Activated T-cell treated with anti-CD3 and anti-CD28 coated beads, Interleukin-2, amount 50 U/mL, for 1 hour (primary cell): ENCODE measurements around the gene OR2A14.
A peak's percentile ranks its signal among the peaks of the same experiment; 100 is the strongest.
"Not testable (repeated sequence)": the region's sequence is repeated elsewhere in the genome, so short reads cannot be mapped to it uniquely, and the experiment has no call there.

ENCODE experiments used
- DNase-seq: peaks from one replicate; pipeline ENCODE4 v3.0.0-alpha.2; 2020

OR2A14 gene, protein sequence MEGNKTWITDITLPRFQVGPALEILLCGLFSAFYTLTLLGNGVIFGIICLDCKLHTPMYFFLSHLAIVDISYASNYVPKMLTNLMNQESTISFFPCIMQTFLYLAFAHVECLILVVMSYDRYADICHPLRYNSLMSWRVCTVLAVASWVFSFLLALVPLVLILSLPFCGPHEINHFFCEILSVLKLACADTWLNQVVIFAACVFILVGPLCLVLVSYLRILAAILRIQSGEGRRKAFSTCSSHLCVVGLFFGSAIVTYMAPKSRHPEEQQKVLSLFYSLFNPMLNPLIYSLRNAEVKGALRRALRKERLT

GRCh38 chr7:144122876-144123275 is at the start of gene OR2A14:
OR2A14 (plus strand) TSS chr7:144123176; CDS start chr7:144129113, 5,937 bp downstream.
- DNase-seq: no peak

- no peak for DNase-seq
These were observed 48.6 kb upstream of the OR2A14 start for GRCh38 chr7:144074374-144074773.

DNA sequence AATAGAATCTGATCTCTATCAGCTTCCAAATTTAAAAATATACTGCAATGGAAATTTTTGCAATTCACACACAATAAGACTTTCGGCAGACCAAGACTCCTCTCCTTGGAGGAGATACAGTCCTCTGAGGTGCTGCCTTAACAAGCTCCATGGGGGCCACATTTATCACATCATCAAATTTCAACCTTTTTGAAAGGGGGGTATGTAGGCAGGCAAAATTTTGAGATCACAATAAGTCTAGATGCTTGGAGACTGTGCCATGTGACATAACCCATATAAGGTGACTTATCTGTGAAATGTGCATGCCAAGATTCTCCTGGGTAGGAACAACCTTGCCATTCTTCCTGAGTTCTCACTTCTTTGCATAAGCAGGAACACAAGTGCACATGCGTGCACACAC is 37.0 kb upstream of the OR2A14 start, which contains the start of gene OR2A12:
Gene OR2A12, plus strand, starts transcription at position 301 of the 400 bp plus-strand sequence. CDS start 8,830 bp downstream, outside the sequence.
- DNase-seq: no peak

DNA sequence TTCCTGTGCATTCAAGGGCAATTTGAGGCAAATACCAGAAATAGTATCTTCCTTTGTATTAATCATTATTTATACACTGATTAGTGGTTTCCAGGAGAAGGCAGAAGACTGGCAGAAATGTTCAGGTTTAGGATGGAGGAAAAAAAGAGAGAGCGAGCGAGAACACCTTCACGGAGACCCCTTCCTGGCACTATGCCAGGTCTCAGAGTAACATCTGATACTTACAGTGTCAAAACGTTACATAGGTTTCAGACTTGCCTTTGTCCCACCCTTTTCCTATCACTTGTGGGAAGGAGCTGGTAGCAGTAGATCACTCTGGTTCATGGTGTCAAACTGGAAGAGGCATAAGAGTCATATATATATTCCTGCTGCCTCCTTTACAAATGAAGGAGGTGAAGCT is 36.2 kb upstream of the OR2A14 start:
- no peak for DNase-seq

- no peak for DNase-seq
These were observed 35.7 kb upstream of the OR2A14 start for GRCh38 chr7:144087230-144087629.

GRCh38 chr7:144090667-144091066 is 32.3 kb upstream of the OR2A14 start:
- DNase-seq: no peak

DNA sequence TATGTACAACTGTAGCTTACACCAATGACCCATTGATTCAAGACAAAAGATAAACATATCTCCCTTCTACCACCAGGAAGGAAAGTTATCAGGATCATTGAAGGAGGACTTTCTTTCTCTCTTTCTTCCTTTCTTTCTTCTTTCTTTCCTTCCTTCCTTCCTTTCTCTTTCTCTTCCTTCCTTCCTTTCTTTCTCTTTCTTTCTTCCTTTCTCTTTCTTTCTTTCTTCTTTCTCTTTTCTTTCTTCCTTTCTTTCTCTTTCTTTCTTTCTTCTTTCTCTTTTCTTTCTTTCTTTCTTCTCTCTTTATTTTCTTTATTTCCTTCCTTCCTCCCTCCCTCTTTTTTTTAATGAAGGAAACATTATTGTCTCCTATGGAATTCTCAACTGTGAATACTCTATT is 24.2 kb upstream of the OR2A14 start:
- no peak for DNase-seq

- no peak for DNase-seq
These were observed 22.4 kb upstream of the OR2A14 start for GRCh38 chr7:144100607-144101006.

GRCh38 chr7:144102041-144102440 is 20.9 kb upstream of the OR2A14 start:
- no peak for DNase-seq

GRCh38 chr7:144105211-144105610 is 17.8 kb upstream of the OR2A14 start:
- no peak for DNase-seq

- DNase-seq: no peak
These were observed 13.7 kb upstream of the OR2A14 start, which contains the start of gene OR2A2 for GRCh38 chr7:144109283-144109682. OR2A2 (plus strand) TSS chr7:144109583; CDS start chr7:144109583, 0 bp downstream.

GRCh38 chr7:144110272-144110671 is 12.7 kb upstream of the OR2A14 start:
- no peak for DNase-seq

DNA sequence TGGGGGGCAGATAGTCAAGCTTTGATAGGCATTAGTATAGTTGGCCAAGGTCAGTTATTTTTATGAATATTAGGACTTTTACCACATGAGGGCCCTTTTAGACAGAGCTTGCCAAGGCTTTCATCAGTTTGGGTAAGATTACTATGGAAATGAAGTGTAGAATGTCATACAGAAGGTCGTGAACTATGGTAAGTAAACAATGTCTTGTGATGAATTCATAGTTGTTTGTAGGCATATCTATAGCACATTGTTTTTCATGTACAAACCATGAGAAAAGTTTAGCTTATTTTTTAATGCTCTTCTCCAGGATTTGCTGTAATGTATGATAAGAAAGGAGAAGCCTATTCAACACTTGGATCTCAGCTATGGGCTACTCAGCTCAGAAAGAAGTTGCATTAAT is 9.3 kb upstream of the OR2A14 start:
- DNase-seq: no peak

- no peak for DNase-seq
These were observed 4.6 kb upstream of the OR2A14 start for GRCh38 chr7:144118341-144118740.

GRCh38 chr7:144127714-144128334 is 4.8 kb downstream of the OR2A14 start:
- peak; percentile 84 for DNase-seq

- DNase-seq: not testable (repeated sequence)
These were observed 6.6 kb downstream of the OR2A14 start for GRCh38 chr7:144129601-144130000.

- DNase-seq: no peak
These were observed 7.8 kb downstream of the OR2A14 start for GRCh38 chr7:144130730-144131129.

DNA sequence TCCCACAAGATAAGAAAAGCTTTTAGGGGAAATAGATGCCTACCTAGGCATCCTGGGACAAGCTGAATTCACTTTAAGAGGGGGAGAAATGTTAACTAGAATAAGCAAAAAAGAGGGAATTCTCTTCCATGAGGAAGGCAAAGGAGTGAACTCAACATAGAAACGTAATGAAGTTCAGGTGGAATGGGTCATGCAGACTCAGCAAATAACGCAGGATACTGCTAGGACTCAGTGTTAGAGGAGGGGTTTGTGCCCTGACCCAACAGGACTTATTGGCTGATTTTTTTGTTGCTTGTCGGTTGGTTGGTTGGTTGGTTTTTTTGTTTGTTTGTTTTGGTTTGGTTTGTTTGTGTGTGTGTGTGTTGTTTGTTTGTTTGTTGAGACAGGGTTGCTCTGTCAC is 9.3 kb downstream of the OR2A14 start:
- DNase-seq: no peak

DNA sequence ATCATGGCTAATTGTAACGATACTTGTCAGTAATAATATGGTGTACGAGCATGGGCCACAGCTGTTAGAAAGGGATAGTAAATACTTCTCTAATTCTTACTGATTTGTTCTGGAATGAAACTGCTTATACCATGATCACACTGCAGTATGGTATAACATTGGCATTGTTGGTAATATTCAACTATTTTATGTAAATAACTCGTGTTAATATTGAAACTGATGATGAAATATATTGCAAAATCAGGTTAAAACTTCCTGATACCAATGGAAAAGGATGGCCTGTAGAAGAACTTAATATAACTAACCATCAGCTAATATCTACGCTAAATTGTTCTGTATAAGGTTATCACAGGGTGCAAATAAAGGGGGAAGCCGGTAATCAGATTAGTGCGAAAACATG is 10.3 kb downstream of the OR2A14 start:
- no peak for DNase-seq

DNA sequence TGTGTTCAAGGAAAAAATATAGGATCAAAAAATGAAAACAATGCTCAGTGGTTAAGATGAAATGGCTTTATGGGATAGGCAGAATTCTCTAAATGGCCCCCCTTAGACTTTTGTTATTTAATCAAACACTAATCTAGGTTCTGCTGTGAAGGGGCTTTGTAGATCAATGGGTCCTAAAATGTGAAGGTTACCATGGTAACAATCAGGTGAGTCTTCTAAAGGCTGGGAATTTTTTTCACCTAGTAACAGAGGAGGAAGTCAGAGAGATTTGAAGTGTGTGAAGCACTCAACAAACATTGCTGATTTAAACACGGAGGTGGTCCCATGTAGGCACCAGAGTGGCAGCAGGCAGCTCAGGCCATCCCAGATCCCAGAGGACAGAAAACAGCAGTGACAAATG is 11.1 kb downstream of the OR2A14 start:
- no peak for DNase-seq

DNA sequence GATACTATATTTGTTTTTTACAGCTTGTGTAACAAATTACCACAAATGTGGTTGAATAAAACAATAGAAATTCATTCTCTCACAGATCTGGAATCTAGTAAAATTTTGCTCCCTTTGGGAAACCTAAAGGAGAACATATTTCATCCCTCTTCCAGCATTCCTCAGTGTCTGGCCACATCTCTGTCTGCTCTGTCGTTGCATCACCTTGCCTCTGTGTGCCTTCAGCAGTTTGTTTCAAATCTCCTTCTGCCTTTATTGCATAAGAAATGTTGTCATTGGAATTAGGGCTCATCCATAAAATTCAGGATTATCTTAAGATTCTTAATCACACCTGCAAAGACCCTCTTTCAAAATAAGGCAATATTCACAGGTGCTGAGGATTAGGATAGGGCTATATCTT is 14.5 kb downstream of the OR2A14 start:
- DNase-seq: no peak

- no peak for DNase-seq
These were observed 19.2 kb downstream of the OR2A14 start for GRCh38 chr7:144142187-144142586.

GRCh38 chr7:144144426-144144825 is 21.4 kb downstream of the OR2A14 start:
- DNase-seq: no peak

DNA sequence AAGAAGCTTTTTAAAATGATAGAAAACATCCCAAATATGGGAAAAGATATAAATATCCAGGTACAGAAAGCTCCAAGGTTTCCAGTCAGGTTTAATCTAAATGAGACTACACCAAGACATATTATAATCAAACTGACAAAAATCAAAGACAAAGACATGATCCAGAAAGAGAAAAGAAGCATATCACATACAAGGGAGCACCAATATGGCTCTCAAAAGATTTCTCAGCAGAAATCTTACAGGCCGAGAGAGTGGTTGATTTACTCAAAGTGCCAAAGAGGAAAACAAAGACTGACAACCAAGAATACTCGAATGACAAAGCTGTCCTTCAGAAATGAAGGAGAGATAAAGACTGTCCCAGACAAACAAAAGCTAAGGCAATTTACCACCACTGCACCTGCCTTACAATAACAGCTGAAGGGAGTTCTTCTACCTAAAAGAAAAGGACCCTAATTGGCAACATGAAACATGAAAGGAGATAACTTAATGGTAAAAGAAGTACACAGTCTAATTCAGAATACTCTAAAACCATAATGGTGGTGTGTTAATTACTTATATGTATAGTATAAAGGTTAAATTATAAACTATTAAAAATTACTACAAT is 25.4 kb downstream of the OR2A14 start:
- DNase-seq: no peak
